ENCODE data around the gene CSNK1D. TPM values are rescaled to one million over a fixed set of nuclear protein-coding genes. Genes with fewer than 3 reads are reported as not detected.

Gene CSNK1D
- total RNA-seq, 4 donors from 2014 or later: 16.5 to 173 (median 44.6) TPM

- Histone ChIP-seq H3K27ac (peak overlapping the region; percentile 86), H3K4me3 (no peak overlapping the region), H3K36me3 (no peaks in the 10 kb centered on the region), H3K27me3 (no peaks in the 10 kb centered on the region), H3K9me3 (no peaks in the 10 kb centered on the region), H3K4me1 (peaks cover 11 to 69% of the 10 kb centered on the region in 2 donors)
- intact Hi-C loops (cut with DNase I; ENCODE audit: low total_unique reads): no loop called here
- no peak for TF ChIP-seq POLR2A (IDR thresholded peaks at IDR 0.05)
- peak in 1 of 4 experiments; percentile 10 for TF ChIP-seq CTCF (IDR thresholded peaks at IDR 0.05)
- peak; percentile 73 to 81 for DNase-seq
Measured at GRCh38 chr17:82241183-82241925, 32.1 kb downstream of the CSNK1D start.

- intact Hi-C loops (cut with DNase I; ENCODE audit: low total_unique reads): no loop called here
- no peaks in the 10 kb centered on the region for H3K36me3 ChIP-seq
- H3K4me3 ChIP-seq: no peak overlapping the region
- no peaks in the 10 kb centered on the region for H3K27me3 ChIP-seq
- no peaks in the 10 kb centered on the region for H3K9me3 ChIP-seq
- peak overlapping the region; percentile 86 for H3K27ac ChIP-seq
- peak in 1 of 2 donors; percentile 38 for DNase-seq
- no peak for TF ChIP-seq POLR2A (IDR thresholded peaks at IDR 0.05)
- TF ChIP-seq CTCF (IDR thresholded peaks at IDR 0.05): no peak
- peaks cover 11 to 70% of the 10 kb centered on the region in 2 donors for H3K4me1 ChIP-seq
Measured at GRCh38 chr17:82240506-82241182, 32.9 kb downstream of the CSNK1D start.

GRCh38 chr17:82239926-82240505 is 33.5 kb downstream of the CSNK1D start:
- Histone ChIP-seq H3K4me3 (no peak overlapping the region), H3K36me3 (no peaks in the 10 kb centered on the region), H3K27me3 (no peaks in the 10 kb centered on the region), H3K27ac (peak overlapping the region; percentile 86), H3K4me1 (peaks cover 11 to 64% of the 10 kb centered on the region in 2 donors), H3K9me3 (no peaks in the 10 kb centered on the region)
- intact Hi-C loops (cut with DNase I; ENCODE audit: low total_unique reads): loop anchor here (10.0 kb wide), 1 partner anchor 85 kb away; no protein-coding TSS in a partner anchor
- no peak for TF ChIP-seq POLR2A (IDR thresholded peaks at IDR 0.05)
- TF ChIP-seq CTCF (IDR thresholded peaks at IDR 0.05): no peak
- DNase-seq: peak in 1 of 2 donors; percentile 21

- no peaks in the 10 kb centered on the region for H3K27me3 ChIP-seq
- no peaks in the 10 kb centered on the region for H3K9me3 ChIP-seq
- DNase-seq: no peak
- intact Hi-C loops (cut with DNase I; ENCODE audit: low total_unique reads): loop anchor here (10.0 kb wide), 1 partner anchor 85 kb away; no protein-coding TSS in a partner anchor
- H3K36me3 ChIP-seq: no peaks in the 10 kb centered on the region
- TF ChIP-seq POLR2A (IDR thresholded peaks at IDR 0.05): no peak
- peak overlapping the region; percentile 86 for H3K27ac ChIP-seq
- no peak overlapping the region for H3K4me3 ChIP-seq
- H3K4me1 ChIP-seq: peaks cover 11 to 63% of the 10 kb centered on the region in 2 donors
Measured at GRCh38 chr17:82239401-82239925, 34.0 kb downstream of the CSNK1D start.

- H3K9me3 ChIP-seq: no peaks in the 10 kb centered on the region
- H3K4me1 ChIP-seq: peaks cover 11 to 63% of the 10 kb centered on the region in 2 donors
- DNase-seq: peak; percentile 82 to 84
- no peaks in the 10 kb centered on the region for H3K27me3 ChIP-seq
- intact Hi-C loops (cut with DNase I; ENCODE audit: low total_unique reads): loop anchor here (10.0 kb wide), 1 partner anchor 86 kb away; no protein-coding TSS in a partner anchor
- peak overlapping the region in 1 of 2 donors; percentile 7 for H3K4me3 ChIP-seq
- TF ChIP-seq CTCF (IDR thresholded peaks at IDR 0.05) (no peak), POLR2A (IDR thresholded peaks at IDR 0.05) (peak in 1 of 2 donors; percentile 46)
- no peaks in the 10 kb centered on the region for H3K36me3 ChIP-seq
- peak overlapping the region; percentile 86 for H3K27ac ChIP-seq
Measured at GRCh38 chr17:82238472-82239201, 34.9 kb downstream of the CSNK1D start.
